SK-N-SH treated with all-trans-retinoic acid at 6 μM for 48 hours (cell line): ENCODE data around the gene UBE2N.

Experiments
- CSDC2 ChIP-seq: fragments of 250-450 bp; sonication (Bioruptor Pico); IDR thresholded peaks from 2 replicates; pipeline ENCODE4 v1.5.0; 2020; ENCODE audit warnings: mild to moderate bottlenecking, moderate library complexity
- PPARA ChIP-seq: fragments of 250-450 bp; sonication (Bioruptor Pico); IDR thresholded peaks from 2 replicates; pipeline ENCODE4 v1.5.0; 2020; ENCODE audit warnings: mild to moderate bottlenecking, borderline replicate concordance
- TCF4 ChIP-seq: fragments of 250-450 bp; sonication (Bioruptor Pico); IDR thresholded peaks from 2 replicates; pipeline ENCODE4 v1.8.0; 2021; ENCODE audit warnings: mild to moderate bottlenecking, moderate library complexity, borderline replicate concordance
- ZFP30 ChIP-seq: fragments of 450-650 bp; formaldehyde crosslinking; IDR thresholded peaks from 2 replicates; pipeline ENCODE4 v1.5.0; 2022; ENCODE audit warnings: mild to moderate bottlenecking, moderate library complexity
- TF ChIP-seq, protein P1 (sequence below): fragments of 250-450 bp; sonication (Bioruptor Pico); IDR thresholded peaks from 2 replicates; pipeline ENCODE4 v1.8.0; 2020; ENCODE audit warnings: mild to moderate bottlenecking, moderate library complexity, borderline replicate concordance

DNA sequence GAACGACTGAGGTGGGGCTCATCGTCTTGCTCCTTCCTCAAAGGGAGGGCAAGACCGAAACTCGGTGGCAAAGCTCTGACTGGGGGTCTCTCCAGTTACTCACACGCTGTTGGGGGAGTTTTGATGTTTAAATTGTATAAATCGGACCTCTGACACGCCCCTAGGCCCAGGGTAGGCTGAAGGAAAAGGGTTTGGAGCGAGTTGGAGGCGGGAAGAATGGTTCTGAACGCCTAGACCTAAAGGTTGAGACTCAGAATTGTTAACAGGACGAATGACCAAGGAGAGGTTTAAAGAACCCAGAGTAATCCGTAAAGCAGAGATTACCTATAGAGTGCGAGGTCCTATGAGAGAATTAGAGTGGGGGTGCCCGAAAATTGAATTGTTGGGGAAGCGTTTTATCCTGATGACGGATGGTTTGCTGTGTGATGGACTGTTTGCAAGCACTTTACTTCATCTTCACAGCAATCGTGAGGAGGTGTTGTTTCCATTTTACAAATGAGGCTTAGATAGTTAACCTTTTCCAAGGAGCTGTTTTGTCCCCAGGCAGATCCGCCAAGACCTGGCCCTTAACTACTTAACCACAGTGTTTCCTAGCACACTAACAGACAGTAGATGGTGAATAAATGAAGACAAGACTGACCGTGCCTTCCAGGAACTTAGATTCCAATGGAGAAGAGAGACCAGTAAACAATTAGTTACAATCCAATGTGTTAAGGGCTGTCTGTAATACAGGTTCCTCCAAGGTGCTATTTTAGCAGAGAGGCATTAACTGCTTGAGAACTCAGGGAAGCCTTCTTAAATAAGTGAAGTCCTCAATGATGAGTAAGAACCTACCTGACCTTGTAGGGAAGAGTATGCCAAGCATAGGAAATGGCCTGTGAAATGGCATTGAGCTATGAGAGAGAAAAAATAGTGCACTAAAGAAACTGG is 929 bp upstream of the UBE2N start:
- no peak for TF ChIP-seq TCF4
- TF ChIP-seq ZFP30 (CRISPR knock-in tag) = no peak
- TF ChIP-seq, protein P1, sequence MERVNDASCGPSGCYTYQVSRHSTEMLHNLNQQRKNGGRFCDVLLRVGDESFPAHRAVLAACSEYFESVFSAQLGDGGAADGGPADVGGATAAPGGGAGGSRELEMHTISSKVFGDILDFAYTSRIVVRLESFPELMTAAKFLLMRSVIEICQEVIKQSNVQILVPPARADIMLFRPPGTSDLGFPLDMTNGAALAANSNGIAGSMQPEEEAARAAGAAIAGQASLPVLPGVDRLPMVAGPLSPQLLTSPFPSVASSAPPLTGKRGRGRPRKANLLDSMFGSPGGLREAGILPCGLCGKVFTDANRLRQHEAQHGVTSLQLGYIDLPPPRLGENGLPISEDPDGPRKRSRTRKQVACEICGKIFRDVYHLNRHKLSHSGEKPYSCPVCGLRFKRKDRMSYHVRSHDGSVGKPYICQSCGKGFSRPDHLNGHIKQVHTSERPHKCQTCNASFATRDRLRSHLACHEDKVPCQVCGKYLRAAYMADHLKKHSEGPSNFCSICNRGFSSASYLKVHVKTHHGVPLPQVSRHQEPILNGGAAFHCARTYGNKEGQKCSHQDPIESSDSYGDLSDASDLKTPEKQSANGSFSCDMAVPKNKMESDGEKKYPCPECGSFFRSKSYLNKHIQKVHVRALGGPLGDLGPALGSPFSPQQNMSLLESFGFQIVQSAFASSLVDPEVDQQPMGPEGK (CRISPR knock-in tag) = no peak
- no peak for TF ChIP-seq CSDC2 (CRISPR knock-in tag)
- no peak for TF ChIP-seq PPARA (CRISPR knock-in tag)
